ENCODE results near the gene RNF222.

The RNF222 gene, protein sequence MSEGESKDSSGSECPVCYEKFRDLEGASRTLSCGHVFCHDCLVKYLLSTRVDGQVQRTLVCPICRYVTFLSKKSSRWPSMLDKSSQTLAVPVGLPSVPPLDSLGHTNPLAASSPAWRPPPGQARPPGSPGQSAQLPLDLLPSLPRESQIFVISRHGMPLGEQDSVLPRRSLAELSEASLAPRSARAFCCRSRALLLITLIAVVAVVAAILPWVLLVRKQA

DNA sequence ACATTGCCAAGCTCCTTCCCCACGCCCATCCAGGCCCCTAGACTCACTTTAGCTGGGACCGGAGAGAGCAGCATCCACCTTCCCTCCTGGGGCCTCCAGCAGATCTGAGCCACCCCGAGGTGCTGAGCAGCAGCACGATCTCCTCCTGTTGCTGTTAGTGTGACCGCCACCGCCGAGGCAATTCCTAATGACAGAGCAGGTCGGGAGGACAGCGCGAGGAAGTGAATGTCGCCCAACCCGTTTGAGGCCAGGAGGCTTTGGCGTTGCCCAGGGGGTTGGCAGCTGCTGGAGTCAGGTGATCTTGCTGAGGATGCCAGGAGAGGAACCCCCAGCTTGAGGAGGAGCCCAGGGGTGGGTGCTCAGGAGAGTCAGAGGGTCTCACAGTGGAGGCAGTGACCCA, at the start of gene RNF222:
Gene RNF222, minus strand, starts transcription at position 192 of the 400 bp plus-strand sequence. CDS start 4,366 bp downstream, outside the sequence.
- DNase-seq = no peak

DNA sequence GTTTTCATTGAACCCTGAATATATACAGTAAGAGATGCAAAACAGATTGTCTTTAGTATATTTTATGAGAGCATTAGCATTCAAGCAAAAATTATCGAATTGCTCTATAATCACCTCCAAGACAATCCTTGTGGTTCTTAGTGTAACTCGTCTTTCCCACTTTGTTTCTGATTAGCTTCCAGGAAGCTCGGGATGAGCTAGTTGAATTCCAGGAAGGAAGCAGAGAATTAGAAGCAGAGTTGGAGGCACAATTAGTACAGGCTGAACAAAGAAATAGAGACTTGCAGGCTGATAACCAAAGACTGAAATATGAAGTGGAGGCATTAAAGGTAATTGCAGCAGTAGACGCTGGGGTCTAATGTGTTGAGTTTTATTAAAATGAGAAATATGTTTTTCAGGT, 47.9 kb upstream of the RNF222 start:
- no peak for DNase-seq

DNA sequence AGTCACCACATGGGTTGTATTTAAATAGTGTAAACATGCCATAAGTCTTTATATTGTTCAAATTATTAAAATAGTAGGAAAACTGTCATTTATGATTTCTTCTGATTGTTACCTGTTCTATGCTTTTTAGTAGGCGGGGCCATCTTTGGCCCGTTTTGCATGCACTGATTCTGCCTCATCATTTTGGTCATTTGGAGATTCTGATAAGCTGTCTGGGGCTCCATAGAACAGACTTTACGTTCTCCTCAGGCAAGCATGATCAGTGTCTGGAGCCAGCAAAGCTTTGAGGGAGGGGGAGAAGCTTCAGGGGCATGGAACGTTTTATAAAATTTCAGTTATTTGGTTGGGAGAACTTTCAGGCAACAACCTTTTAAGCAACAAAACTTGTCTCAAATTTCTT, 46.9 kb upstream of the RNF222 start:
- DNase-seq = no peak

DNA sequence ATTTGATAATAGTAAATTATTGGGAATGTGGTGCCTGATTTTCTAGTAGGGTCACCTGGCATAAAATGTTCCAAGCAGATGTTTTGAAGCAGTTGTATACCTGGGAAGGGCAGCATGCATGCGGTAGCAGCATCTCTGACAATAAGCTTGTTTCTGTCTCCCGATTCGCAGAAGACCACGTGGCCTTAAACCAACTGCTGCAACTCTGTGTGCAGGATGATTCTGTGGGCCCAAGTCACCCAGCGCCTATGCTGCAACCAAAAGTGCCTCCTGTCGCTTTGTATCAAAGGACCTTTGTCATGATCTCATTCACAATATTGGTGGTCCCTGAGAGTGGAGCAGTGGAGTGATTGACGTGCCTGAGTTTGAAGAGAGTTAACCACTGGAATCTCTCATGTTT, 46.1 kb upstream of the RNF222 start:
- no peak for DNase-seq

DNA sequence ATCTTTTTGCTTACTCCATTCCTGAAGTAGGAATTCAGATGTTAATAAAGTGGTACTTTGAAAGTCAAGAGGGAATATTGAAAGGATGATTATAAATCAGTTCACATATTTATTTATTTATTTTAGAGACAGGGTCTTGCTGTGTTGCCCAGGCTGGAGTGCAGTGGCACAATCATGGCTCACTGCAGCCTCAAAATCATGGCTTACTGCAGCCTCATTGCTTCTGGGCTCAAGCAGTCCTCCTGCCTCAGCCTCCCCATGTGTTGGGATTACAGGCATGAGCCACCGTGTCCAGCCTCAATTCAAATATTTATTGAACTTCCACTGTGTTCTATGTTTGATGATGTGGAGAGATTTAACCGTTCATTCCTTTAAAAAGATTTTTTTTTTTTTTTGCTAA, 44.7 kb upstream of the RNF222 start:
- DNase-seq = no peak

DNA sequence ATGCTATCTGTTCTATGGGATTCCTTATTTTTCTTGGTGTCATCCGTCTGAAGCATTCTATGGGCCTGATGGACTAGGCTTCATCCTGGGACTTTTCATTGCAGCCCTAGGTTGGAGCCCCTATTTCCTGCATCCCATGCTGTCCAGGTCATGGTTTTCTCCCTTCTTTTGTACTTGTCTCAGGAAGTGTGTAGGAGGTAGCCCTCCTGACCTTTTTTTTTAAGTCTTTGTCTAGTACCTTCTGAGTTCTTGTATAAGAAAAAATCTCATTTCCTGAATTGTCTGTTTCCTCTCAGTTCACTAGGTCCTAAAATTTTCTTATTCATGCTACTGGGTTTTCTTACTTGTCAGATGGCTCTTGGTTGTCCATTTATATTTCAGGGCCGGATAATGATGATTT, 44.1 kb upstream of the RNF222 start:
- no peak for DNase-seq

DNA sequence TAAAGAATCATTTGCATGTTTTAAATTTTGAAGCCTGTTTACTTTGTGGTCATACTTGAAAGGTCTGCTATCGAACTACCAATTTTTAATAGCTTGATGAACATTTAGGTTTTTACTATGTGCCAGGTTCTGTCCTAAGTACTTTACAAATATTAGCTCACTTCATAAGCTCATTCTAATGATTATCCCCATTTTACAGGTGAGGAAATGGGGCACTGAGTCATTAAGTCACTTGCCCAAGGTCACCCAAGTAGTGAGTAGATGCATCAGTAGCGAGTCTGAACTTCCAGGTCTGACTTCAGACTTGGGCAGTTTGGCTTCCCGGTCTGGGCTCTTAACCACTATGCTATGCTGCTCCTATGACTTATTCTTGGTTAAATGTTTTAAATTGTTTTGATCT, 42.1 kb upstream of the RNF222 start:
- no peak for DNase-seq

DNA sequence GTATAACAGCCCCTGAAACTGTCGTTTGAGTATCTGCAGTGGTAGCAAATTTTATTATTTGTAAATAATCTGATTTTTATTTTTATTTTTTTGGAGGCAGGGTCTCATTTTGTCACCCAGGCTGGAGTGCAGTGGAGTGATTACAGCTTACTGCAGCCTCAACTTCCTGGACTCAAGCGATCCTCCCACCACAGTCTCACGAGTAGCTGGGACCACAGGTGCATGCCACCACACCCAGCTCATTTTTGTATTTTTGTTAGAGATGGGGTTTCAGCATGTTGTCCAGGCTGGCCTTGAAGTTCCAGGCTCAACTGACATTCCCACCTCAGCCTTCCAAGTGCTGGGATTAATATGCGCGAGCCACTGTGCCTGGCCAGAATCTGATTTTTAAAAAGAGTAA, 40.8 kb upstream of the RNF222 start:
- no peak for DNase-seq

DNA sequence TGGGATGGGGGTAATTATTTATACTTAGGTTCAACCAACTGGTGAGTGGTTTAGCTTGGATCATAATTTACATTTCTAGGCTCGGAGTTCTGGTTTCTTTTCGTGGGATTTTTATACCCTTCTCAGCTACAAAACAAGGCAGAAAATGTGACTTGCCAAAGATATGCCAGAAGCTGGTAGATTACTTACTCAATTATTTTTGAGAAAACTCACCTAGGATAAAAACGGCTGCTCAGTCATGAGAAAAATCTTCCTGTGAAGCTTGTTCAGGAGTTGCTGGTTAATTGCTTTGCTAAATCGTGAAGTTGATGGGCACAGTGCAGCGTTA, 39.2 kb upstream of the RNF222 start:
- no peak for DNase-seq

DNA sequence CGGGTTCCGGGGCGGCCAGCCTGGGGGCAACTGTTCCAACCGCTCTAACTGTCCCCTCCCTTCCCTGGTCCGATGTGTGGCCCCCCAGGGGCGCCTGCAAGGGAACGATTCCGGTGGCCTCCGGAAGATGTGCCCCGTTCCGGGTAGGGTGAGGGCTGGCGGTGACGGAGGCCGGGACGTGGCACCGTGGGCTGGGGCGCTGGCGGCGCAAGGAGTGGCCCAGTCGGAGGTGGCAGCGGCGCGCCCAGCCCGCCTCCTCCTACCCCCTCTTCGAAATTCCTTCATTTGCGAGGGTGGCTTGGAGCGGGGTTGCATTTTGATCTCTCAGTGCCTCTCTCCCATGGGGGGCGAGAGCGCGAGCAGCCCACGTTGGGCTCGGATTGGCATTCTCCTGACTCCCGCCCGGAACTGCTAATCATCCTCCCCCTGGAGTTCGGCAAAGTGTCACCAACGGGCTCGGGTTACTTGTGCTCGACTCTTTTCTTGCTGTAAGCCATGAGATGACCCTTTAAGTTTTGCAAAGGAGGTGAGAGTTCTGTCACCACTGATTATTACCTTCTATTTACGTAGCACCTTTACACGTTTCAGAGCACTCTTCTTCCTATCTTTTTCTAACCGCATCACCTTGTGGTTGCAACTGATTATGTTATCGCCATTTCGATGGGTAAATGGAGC, 38.7 kb upstream of the RNF222 start:
- DNase-seq = peak in 6 of 14 donors; percentile 45 to 75 (median 54)

DNA sequence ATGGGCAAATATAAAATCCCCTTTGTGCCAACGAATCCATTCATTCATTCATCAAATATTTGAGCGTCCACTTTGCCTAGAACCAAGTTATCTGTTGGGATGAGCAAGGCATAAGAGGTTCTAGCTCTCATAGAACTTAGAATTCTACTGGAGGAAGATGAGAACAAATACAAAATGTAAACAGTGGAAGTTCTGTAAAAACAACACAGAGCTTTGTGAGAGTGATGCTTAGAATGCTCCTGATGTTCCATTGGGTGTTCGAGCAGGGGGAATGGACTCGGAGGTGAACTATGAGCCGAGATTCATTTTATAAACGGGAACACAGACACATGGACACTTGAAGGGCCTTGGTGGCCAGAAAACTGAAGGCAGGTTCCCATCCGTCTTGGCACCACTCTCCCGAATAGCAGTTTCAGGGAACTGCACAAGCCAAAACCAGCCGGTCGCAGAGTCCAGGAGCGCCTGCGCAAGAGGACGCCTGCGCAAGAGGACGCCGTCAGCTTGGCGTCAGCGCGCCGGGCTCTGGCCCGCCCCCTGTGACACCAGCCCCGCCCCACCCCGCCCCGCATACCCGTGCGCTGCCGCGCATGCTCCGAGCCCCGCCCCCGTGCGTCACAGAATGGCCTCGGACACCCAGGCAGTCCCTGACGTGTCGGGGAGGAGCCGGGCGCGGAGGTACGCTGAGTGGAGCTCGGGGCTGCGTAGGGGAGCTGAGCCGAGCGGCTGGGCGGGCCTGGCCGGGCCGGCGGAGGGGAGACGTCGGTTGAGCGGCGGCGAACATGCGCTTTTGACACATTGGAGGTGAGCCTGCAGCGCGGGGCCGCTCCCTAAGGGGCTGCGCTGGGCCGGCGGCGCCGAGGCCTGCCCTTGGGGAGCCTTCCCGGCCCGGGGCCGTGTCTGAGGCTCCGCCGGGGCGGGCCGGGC, 37.9 kb upstream of the RNF222 start, which contains the start of gene NDEL1:
Gene NDEL1, plus strand, starts transcription at position 640 of the 924 bp plus-strand sequence. CDS start 8,388 bp downstream, outside the sequence.
- peak; percentile 87 to 99 (median 96) for DNase-seq

DNA sequence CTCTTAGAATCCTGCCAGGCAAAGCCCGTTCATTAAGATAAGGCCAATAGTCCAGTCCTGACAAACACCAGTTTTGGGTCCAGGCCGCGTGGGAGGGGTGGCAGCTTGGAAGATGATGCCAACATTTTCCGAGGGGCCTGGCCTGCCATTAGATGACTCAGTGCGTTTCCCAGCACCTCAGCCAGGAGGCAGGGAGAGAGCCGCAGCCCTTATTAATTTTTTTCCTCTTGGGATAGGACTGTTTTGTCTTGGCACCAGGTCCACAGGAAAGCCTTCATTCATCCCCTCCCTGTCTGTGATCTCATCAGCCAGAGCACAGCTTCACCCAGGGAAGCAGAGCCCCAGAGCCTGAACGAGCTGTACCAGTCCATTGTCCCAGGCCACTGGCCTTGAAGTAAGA, 33.3 kb upstream of the RNF222 start:
- DNase-seq = peak in 2 of 14 donors; percentile 24 to 80

DNA sequence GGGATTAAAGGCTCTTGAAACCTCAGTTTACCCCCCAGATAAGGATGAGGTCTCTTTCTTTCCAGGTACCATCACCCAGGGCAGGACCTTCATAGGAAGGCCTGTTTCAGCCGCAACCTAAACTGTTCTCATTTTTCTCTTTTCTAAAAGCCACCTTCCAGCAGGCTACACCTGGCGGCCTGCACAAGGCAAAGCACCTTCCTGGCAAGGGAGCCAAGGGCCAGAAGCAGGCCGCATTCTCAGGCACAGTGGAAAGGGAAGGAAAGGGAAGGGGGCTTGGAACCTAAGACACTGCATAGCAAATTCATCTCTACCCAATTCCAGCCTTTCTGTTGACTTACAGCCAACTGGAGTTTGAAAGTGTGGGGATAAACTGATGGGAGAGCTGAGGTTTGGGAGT, 29.2 kb upstream of the RNF222 start:
- no peak for DNase-seq

DNA sequence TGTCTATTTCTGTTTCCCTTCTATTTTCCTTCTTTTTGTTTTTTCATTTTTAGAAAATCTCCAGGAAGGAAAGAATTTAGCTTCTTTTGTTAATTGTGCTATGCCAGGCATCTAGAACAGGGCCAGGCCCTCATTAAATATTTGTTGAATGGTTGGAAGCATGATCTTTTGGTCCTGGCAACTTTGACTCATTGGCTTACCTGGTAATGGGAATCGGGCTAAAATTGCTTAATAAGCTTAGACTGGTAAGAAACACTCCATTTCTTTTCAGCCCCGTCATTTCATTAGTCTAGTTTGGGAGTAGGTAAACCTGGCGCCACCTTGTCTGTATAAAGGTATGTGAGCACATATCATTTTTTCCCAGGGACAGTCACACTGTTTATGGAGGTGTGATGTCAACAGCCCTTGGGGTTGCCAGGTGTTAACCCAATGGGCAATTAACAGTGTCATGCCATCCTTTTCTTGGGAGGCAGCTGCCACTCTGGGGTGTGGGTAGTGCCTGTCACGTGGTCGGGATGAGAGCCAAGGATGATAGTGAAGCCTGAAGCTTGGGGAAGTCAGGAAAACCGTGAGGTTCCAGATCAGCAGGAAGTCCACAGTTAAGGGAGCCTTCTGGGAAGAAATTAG, 28.6 kb upstream of the RNF222 start:
- no peak for DNase-seq

DNA sequence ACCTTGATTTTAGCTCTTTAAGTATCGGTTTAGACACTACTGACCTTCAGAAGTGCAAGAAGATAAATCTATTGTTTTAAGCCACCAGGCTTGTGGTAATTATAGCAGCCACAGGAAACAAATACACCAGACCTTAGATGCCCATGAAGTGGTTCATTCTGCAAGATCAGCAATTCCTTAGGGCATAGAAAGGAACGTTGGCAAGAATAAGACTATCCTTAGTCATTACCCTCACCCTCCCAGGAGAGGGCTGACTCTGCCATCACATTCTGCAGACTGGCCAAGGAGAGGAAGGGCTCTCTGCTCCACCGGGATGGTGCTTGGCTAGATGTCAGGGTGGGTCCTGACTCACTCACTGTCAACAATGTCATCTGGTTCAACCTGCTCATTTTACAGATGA, 23.9 kb upstream of the RNF222 start:
- no peak for DNase-seq

DNA sequence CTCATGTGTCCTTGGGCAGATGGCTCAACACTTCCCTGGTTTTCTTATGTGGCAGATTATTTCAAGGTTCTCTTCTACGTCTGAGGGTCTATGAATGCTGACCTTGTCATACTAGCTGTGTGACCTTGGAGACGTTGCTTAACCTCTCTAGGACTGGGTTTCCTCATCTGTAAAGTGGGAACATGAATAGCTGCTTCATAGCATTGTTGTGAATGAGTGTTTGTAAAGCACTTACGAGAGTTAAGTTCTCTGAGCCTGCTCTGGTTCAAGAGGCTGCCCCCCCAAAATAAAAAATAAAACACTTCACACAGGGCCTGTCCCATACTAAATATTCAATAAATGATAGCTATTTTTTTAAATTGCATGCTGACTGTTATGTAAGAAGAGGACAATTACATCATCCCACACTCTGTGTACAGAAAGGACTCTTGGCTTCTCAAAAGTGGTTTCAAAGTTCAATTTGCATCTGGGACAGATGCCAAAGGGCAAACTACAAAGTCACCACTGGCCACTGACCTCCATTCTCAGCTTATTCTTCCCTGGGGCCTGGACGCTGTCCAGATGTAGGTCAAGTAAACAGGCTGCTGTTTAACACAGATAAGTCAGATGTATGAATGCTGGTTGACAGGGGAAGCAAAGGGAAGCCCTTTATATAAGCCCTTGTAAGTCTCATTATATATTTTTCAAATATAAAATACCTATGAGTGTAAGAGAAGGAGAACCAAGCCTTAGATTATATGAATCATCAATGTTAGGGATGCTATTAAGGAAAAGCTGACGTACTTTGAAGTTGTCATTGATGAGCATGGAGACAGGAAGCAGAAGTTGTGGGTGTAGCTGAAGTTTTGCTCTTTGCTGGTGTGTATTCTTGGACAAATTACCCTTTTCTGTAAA, 22.7 kb upstream of the RNF222 start:
- peak in 1 of 14 donors; percentile 2 for DNase-seq

DNA sequence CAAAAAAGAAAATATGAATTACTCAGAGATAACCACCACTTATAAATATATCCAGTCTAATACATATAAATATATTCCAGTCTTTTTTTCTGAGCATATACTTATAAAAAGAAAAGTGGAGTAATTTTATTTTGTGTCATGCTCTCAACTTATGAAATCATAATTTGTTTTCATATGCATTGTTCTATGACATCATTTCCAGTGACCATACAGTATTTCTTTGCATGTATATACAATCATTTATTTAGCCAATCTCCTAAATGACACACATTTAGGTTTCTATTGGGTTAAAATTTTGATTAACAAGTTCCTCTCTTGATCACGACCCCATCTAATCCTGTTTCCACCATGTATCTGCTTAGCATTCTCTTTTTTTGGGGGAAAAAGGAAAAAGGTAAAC, 21.7 kb upstream of the RNF222 start:
- DNase-seq = no peak

DNA sequence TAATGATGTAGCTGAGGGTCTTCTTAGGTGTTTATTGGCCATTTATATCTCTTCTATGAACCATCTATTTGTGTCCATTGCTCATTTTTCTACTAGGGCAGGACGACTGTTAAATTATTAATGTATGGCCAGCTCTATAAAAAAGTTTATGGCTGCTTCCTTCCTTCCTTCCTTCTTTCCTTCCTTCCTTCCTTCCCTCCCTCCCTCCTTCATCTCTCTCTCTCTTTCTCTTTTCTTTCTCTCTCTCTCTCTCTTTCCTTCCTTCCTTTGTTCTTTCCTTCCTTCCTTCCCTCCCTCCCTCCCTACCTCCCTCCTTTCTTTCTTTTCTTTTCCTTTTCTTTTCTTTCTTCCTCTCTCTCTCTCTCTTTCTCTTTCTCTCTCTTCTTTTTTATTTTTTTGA, 20.8 kb upstream of the RNF222 start:
- no peak for DNase-seq

DNA sequence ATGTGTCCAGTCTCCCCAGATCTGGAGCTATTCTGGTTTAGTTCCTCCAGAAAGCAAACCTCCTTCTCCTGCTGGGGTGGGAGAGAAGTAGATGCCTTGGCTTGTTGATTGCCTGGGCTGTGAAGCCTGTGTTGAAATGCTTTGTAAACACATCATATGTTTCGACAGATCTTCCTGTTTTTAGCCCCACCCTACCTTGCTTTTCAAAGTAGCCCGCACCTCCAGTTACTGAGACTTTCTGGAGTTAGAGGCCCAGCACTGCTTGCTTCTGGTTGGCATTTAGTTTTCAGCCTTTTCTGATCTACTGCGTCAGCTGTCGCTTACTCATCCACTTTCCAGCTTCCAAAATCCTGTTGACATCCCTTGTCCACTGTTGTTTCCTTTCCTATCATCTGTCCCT, 20.2 kb upstream of the RNF222 start:
- no peak for DNase-seq

DNA sequence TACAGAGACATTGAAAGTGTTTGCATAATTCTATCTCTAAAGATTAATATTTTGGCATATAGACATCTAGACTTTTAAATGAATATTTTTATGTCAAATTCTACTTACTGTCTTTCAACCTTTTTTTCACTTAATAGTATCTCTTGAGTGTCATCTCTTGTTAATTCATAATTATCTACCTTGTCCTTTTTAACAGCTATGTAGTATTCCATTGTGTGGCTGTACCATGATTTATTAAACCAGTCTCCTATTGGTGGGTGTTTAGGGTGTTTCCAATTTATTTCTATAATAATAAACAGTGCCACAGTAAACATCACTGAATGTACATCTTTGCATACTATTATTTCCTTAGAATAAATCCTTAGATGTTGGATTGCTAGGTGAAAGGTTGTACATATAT, 16.3 kb upstream of the RNF222 start:
- DNase-seq = no peak

DNA sequence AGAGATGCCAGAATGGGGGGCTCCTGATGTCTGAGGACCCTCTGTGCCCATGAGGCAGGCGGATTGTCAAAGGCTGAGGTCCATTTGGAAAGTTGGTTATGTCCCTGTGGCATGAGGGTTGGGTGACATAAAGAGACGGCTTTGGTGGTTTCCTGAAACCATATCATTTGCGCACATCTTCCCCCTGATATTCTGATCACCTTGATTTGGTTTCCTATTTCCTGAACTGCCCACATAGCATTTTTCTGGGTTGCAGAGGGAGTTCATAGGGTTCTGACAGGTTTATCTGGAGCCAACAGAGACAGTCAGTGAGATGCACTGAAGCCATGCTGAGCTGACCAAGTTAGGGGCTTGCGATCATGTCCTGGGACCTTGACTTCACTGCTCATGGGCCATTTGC, 15.7 kb upstream of the RNF222 start:
- no peak for DNase-seq

DNA sequence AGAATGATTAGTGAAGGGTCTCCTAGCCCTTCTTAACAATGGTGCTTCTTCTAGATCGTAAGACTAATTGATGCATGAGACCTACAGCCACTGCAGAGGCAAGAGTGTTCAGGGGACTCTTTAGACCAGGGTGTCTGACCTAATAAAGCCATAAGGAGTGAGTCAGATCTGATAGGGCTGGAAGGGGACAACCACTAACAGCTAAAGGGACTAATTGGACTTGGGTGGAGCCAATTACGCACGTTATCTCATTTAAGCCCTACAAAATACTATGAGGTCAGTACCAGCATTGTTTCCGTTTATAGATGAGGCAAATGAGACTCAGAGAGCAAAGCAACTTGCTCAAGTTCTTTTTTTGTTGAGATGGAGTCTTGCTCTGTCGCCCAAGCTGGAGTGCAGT, 14.5 kb upstream of the RNF222 start:
- DNase-seq = no peak
